PC-9 (cell line): ENCODE measurements around the gene CRYAA.
"Not testable (repeated sequence)": the region's sequence is repeated elsewhere in the genome, so short reads cannot be mapped to it uniquely, and the experiment has no call there.

Source experiments
- EZH2 ChIP-seq: fragments of 200-600 bp; sonication (generic); IDR thresholded peaks from 2 replicates; pipeline ENCODE4 v1.8.0; 2017; ENCODE audit warnings: antibody characterized with exemption, low read depth
- TF ChIP-seq, protein P1 (sequence below): fragments of 200-600 bp; sonication (generic); conservative IDR thresholded peaks from 2 replicates; pipeline ENCODE4 v1.6.1; 2017; ENCODE audit warnings: mixed run types, antibody characterized with exemption, mild to moderate bottlenecking, moderate library complexity

- TF ChIP-seq, protein P1, sequence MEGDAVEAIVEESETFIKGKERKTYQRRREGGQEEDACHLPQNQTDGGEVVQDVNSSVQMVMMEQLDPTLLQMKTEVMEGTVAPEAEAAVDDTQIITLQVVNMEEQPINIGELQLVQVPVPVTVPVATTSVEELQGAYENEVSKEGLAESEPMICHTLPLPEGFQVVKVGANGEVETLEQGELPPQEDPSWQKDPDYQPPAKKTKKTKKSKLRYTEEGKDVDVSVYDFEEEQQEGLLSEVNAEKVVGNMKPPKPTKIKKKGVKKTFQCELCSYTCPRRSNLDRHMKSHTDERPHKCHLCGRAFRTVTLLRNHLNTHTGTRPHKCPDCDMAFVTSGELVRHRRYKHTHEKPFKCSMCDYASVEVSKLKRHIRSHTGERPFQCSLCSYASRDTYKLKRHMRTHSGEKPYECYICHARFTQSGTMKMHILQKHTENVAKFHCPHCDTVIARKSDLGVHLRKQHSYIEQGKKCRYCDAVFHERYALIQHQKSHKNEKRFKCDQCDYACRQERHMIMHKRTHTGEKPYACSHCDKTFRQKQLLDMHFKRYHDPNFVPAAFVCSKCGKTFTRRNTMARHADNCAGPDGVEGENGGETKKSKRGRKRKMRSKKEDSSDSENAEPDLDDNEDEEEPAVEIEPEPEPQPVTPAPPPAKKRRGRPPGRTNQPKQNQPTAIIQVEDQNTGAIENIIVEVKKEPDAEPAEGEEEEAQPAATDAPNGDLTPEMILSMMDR = not testable (repeated sequence)
- TF ChIP-seq EZH2 = not testable (repeated sequence)
Observed at GRCh38 chr21:43153601-43154000, 15.2 kb upstream of the CRYAA start.
